Activated CD4-positive, alpha-beta T cell treated with anti-CD3 and anti-CD28 coated beads for 4 hours (primary cell): ENCODE results near the gene ZMIZ1.

Experiments
- DNase-seq, 2 donors: peaks; one replicate each; pipeline ENCODE4 v3.0.0-alpha.2; 2020

ZMIZ1 gene

GRCh38 chr10:79084012-79084971, 15.5 kb downstream of the ZMIZ1 start:
- no peak for DNase-seq

- DNase-seq, result no peak
Measured at GRCh38 chr10:79084972-79085597, 16.3 kb downstream of the ZMIZ1 start.

- no peak for DNase-seq
Measured at GRCh38 chr10:79086822-79087221, 18.1 kb downstream of the ZMIZ1 start.

GRCh38 chr10:79087721-79088120, 19.0 kb downstream of the ZMIZ1 start:
- DNase-seq, result no peak

GRCh38 chr10:79088176-79088575, 19.4 kb downstream of the ZMIZ1 start:
- DNase-seq, result no peak

GRCh38 chr10:79088613-79089355, 20.0 kb downstream of the ZMIZ1 start:
- DNase-seq, result no peak

GRCh38 chr10:79089632-79090031, 20.9 kb downstream of the ZMIZ1 start:
- DNase-seq, result no peak

GRCh38 chr10:79090134-79090803, 21.5 kb downstream of the ZMIZ1 start:
- no peak for DNase-seq

GRCh38 chr10:79092292-79092896, 23.6 kb downstream of the ZMIZ1 start:
- no peak for DNase-seq

GRCh38 chr10:79093658-79094411, 25.1 kb downstream of the ZMIZ1 start:
- DNase-seq, result no peak

- DNase-seq, result no peak
Measured at GRCh38 chr10:79094412-79095175, 25.8 kb downstream of the ZMIZ1 start.

- DNase-seq, result no peak
Measured at GRCh38 chr10:79095316-79095715, 26.6 kb downstream of the ZMIZ1 start.

GRCh38 chr10:79096514-79096913, 27.7 kb downstream of the ZMIZ1 start:
- no peak for DNase-seq

GRCh38 chr10:79097021-79097872, 28.5 kb downstream of the ZMIZ1 start:
- DNase-seq, result no peak

- DNase-seq, result no peak
Measured at GRCh38 chr10:79098061-79098460, 29.3 kb downstream of the ZMIZ1 start.

- DNase-seq, result no peak
Measured at GRCh38 chr10:79098596-79099015, 29.8 kb downstream of the ZMIZ1 start.

GRCh38 chr10:79099898-79100448, 31.2 kb downstream of the ZMIZ1 start:
- no peak for DNase-seq

- no peak for DNase-seq
Measured at GRCh38 chr10:79100771-79101170, 32.0 kb downstream of the ZMIZ1 start.
